ENCODE results near the gene FOXN3.

FOXN3 gene

DNA sequence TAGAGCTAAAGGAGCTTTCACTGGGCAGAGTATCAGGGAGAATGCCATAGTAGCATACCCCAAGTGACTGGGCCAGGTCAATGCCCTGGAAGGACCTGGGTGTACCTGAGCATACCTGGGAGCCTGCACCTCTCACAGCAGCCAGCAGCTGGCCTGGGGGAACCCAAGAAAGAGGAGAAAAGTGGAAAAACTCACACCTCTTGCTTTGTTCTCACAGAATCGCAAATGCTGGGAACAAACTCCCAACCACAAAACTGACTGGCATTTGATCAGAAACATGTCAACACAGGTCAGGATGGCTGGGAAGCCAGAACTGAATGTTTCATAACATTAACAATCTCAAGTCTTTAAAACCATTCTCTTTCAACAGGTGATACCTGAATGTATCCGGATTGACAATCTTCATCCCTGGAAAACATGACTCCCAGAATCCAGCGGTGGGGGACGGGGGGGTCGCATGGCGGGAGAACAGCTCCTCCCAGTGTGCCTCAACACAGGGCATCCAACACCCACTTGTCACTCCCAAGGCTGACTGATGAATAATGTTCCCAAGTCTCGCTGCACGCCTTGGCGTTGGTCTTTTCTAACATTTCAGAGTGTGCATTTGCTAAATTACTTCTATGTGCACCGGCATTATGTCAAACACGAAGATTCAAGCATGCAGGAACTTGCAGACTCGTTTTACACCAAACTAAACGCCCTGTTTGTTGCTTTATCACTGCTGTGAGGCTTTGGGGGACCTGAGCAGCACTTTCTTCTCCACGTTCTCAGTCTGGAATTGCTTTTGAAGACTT, 7.9 kb downstream of the FOXN3 start:
- DNase-seq (ENCODE audit: low spot score), result no peak

DNA sequence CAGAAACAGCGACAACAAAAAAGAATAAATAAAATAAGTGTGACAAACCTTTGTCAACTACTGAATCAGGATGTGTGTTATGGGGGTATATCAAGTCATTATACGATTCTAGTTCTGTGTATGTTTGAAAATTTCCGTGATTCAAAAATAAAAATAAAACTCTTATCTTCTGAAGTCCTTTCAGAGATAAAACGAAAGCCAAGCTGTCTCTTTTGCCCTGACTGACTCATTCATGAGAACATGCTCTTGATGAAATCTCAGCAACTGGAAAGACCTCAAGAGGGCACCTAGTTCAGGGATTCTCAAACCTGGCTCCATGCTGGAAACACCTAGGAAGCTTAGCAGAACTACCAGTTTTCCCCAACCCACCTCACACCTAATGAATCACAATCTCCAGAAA, 9.2 kb downstream of the FOXN3 start:
- no peak for DNase-seq (ENCODE audit: low spot score)

DNA sequence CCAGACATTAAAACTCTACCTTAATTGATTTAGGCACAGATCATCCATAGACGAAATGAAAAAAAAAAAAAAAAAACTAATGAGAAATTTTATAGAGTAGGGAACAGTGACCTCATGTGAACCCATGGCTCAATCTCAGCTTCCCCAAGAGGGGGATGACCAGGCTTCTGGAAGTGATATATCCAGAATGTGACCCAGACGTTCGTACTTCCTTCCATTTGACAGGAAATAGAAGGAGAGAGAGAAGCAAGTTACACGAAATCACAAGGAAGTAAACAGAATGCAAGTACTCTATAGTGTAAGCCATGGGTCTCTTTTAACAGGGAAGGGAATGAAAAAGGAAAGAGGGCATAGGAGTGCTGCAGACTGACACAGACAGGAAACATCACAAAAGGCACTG, 10.1 kb downstream of the FOXN3 start:
- DNase-seq (ENCODE audit: low spot score), result no peak

DNA sequence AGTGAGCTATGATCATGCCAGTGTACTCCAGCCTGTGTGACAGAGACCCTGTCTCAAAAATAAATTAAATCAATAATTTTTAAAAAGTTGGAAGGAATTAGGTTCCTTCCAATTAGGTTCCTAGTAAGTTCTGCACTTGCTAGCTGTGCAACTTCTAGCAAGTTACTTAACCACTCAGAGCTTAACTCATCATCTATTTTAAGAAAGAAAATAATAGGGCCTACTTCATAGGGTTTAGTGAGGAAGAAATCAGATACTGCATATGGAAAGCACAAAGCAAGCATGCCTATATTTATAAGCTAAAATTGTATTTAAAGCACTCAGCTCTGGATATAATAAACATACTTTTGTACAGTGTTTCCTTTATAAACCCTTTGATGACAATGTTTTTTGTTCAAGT, 10.7 kb downstream of the FOXN3 start:
- no peak for DNase-seq (ENCODE audit: low spot score)

DNA sequence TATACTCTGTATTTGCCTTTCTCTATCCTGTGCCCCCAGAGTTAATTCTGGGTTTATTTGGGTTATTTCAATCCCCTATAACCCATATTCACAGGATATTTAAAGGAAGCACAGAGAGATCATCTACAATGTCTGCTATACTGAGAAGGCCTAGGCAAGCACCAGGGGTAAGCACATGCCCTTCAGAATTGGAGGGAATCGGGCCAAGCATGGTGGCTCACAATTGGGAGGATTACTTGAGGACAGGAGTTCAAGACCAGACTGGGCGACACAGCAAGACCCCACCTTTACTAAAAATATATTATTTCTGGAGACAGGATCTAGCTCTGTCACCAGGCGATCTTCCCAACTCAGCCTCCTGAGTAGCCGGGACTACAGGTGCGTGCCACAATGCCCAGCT, 11.3 kb downstream of the FOXN3 start:
- DNase-seq (ENCODE audit: low spot score), result no peak

DNA sequence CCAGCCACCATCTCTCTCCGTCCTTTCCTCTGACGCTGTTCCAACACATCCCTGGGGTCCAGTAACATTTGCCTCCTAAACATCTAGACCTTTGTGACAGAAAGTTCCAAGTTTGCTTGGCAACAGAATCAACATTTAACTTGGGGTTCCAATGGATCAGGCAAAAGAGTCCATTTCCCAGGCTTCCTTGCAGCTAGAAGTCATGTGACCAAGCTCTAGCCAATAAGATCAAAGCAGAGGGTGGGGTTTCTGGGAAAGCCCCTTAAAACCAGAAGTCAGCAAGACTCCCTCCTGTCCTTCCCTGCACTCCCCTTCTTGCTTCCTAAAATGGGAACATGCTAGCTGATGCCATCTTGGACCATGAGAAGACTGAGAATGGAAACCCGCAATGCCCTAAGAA, 14.7 kb downstream of the FOXN3 start:
- no peak for DNase-seq (ENCODE audit: low spot score)

DNA sequence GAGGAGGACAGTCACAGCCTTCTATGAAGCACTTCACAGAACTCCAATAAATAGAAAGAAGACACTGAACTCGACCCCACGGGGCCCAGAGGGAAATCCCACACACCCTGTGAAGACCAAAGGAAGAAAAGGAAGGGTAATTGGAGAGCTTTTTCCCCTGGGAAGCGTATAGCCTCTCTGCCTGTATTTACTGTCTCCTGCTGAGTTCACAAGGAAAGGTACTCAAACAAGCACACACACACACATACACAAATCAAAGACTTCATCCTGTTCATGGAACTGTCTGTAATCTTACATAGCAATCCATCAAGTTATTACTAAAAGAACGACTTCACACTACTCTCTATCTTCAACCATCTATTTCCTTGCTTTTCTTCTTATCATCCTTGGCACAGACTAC, 15.3 kb downstream of the FOXN3 start:
- DNase-seq (ENCODE audit: low spot score), result no peak

DNA sequence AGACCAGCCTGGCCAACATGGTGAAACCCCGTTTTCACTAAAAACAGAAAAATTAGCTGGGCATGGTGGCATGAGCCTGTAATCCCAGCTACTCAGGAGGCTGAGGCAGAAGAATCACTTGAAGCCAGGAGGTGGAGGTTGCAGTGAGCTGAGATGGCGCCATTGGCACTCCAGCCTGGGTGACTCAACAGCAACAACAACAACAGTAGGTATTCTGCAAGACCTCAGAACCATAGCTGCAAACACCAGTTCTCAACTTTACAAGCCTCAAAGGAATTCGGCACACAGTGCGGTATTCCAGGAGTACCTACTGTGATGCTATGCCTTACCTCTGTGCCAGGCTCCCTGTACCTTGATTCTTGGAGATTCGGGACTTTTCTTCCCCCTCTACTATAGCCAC, 15.8 kb downstream of the FOXN3 start:
- DNase-seq (ENCODE audit: low spot score), result no peak

DNA sequence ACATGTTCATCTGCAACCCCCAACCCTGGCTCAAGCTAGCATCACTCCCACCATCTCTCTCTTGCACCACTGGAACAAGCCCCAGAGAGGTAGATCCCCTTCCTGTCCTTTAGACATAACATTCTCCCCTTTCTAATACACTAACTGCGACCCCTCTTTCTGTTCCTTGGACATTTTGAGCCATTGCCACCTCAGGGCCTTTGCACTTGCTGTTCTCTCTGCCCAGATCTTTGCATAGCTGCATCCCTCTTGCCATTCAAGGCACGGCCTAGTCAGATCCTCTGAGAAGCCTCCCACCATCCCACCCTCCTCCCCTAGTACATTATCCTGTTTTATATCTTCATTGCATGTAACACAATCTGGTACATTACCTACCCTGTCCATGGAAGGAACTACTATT, 16.5 kb downstream of the FOXN3 start:
- DNase-seq (ENCODE audit: low spot score), result no peak

DNA sequence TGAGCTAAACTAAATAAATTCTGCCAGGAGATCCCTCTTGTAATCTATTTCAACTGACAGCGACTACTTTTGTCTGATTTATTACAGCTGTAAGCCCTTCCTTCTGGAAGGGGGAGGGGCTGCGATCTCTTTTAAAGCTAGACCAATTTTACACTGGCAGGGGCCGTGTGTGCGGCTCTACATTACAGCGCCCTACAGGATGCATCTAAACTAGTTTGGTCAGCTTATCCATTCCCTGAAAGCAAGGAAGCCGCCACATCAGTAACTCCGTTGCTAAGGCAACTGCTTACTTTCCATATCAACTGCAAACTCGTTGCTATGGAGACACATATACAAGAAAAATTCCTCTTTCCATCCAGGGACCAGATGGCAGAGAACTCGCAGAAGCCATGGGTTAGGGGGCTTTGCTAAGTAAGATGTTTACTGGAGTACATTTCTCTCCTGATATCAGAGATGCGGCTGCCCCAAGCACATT, 17.4 kb downstream of the FOXN3 start:
- DNase-seq (ENCODE audit: low spot score), result no peak

DNA sequence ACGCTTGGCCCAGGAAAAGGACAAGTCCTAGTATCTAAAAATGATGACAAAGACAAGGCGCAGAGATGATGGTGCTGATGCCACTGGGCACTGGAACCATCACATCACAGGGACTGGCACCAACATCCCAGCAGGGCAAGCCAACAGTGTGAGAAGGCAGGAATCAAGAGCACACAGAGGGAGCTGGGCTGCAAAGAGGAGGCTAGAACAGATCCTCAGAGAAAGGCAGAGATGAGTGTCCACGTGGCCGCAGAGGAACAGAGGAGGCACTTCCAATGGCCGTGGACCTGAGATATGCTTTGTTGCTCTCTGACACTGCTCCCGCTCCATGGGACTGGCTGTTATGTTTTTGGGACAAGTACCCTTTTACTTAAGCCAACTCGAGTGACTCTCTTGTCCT, 17.9 kb downstream of the FOXN3 start:
- DNase-seq (ENCODE audit: low spot score), result no peak

DNA sequence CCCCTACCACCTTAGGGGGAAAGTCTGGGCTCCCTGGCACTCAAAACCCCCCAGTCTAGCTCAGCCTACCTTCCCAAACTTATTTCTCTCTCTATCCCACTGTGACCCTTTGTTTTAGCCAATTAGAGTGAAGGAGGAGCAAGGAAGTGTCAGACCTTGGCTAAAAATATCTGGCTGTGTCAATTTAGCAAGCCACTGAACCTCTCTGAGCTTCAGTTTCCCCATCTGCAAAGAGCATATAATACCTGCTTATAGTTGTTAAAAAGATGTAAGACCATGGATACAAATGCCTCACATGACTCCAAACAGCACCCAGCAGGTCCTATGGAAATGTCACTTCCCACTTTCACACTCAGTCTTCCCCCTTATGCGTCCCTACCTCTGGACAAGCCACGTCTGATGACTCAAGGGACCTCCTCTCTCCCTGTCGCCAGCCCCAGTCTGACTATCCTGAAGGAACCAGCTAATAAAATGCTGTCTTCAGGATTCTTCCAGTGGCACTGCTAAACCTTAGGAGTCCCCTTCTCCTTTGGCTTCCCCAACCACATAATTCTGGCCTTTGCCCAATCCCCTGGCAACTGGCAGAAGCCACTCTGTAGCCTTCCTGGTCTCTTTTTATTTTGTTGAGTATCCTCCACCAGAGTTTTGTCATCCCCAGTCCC, 19.3 kb downstream of the FOXN3 start:
- DNase-seq (ENCODE audit: low spot score), result no peak

DNA sequence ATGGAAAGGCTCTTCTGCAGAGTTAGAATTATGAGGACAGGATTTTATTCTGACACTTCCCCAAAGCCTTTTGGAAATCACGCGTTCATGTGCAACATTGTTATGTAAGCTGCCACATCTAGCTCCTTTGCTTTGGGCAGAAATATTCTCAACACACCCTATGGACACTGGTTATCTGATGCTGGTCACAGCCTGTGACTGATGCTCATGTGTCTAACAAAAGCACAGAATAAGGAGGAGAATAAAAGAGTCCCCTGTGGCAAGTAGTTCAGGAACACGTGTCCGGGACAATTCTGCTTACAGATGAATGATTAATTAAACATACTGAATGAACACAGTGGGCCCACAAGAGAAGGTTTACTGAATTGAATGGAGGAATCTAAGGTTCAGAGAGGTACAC, 22.1 kb downstream of the FOXN3 start:
- DNase-seq (ENCODE audit: low spot score), result no peak

DNA sequence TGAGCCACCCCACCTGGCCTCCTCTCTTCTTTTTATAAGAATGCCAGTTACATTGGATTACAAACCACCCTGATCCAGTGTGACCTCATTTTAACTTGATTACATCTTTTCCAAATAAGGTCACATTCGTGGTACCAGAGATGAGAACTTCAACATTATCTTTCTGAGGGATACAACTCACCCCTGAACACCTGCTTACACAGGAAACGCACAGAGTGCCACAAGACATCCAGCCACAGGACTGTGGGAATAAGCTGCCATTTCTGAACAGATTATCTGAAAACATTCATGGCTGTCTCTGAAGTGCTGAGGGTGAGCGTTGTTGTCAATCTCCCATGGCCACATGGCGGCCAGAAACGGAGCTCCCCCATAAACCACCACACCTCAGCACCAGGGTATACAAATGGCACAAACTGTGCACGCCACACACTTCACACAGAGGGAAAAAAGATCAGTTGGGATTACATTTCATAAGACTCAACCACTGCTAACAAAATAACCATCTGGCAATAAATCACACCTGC, 23.7 kb downstream of the FOXN3 start:
- DNase-seq (ENCODE audit: low spot score), result no peak

DNA sequence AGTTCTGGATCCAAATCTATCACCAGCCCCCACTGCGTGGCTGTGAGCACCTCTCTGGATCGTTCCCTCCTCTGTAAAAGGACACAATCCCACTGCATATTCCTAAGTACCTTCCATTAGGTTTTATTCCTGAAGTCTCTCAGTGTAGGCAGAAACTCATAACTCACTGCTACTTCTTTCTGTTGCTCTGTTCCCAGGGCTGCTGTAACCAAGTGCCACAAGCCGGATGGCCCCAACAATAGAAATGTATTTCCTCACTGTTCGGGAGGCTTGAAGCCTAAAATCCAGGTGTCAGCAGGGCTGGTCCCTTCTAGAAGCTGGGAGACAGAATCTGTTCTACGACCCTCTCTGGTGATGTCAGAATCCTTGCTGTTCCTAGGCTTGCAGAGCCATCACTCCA, 24.9 kb downstream of the FOXN3 start:
- no peak for DNase-seq (ENCODE audit: low spot score)

DNA sequence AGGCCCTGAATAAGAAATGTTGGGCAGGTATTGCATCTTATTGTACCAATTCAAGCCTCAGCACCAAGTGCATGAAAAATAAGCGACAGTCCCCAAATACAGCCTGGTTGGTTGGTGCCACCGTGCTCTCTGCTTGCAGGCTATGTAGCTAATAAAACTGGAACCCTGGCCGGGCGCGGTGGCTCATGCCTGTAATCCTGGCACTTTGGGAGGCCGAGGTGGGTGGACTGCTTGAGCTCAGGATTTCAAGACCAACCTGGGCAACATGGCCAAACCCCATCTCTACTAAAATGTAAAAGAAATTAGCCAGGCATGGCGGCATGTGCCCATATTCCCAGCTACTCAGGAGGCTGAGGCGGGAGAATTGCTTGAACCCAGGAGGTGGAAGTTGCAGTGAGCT, 25.5 kb downstream of the FOXN3 start:
- DNase-seq (ENCODE audit: low spot score), result no peak

DNA sequence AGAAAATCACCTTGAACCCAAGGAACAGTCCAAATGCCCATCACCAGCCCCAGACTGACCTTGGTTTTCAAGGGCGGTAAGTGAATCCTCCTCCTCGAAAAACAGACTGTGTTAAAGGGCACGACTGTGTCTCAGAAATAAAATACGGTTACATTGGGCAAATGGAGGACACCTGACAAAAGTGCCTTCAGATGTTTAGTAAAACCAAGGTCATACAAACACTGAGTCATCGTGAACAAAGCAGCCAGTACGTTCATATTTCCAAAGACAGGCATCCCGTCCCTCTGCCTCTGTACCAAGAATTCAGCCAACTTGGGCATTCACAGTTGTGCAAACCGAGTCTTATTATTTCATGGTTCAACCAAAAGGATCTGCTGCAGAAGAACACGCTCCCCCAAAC, 25.9 kb downstream of the FOXN3 start:
- DNase-seq (ENCODE audit: low spot score), result no peak

DNA sequence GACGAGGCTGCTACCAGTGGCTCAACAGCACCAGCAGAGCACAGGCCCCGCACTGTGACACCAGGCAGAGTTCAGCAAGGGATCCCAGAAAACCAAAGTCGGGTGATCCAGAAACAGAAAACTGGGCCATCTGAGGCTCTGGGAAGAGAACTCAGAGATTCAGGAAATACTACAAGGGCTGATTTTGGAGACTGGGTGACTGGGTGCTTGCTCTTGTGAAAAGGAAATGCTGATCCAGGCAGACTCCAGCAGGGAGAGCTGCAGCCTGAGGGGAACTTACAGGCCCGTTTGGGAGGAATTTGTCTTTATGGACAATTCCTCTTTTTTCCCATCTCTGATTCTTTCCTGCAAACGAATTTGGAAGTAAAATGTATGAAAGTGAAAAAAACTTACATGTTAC, 28.2 kb downstream of the FOXN3 start:
- DNase-seq (ENCODE audit: low spot score), result no peak

DNA sequence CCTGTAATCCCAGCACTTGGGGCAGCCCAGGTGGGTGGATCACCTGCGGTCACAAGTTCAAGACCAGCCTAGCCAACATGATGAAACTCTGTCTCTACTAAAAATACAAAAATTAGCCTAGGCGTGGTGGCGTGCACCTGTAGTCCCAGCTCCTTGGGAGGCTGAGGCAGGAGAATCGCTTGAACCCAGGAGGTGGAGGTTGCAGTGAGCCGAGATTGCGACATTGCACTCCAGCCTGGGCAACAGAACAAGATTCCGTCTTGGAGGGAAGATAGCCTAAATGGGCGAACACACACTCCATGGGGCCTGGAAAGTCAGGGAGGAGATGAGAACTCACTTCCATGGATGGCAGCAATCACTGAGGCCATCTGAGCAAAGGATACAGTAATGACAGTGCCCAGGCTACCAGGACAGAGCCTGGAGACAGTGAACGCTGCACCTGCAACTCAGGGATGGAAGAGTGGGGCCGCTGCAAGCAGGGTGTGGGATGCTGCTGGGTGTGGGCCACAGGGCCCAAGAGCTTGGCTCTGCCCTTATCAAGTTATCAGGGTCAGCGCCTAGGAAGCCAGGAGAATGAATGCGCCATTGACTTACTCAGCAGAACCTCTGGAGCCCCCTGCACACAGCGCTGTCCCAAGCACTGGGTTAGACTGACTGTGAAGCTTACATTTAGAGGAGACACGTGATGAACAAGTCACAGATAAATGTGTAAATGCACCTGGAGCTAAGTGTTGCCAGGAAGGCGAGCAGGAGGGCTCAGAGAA, 28.9 kb downstream of the FOXN3 start:
- no peak for DNase-seq (ENCODE audit: low spot score)

DNA sequence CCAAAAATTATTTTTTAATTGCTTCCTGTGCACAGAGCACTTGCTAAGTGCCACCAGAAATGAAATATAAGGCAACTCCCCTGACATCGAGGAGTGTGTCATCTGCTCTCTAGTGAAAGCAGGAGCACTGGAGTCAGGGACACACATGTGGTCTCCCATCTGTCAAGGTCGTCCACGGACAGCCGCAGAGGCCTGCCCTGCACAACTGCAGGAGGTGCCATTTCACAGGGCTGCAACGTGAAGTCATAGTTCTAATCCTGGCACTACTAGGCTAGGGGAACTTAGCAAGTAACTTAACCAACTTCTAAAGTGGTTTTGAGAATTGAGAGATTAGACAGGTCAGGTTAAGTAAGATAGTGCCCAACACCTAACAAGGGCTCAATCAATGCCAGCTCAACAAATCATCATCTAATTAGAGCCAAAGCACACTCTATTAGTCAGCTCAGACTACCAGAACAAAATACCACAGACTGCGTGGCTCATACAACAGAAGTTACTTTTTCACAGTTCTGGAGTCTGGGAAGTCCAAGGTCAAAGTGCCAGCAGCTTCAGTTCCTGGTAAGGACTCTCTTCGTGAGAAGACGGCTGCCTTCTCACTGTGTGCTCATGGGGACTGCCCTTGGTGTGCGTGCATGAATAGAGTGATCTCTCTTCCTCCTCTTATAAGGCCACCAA, 30.7 kb downstream of the FOXN3 start:
- DNase-seq (ENCODE audit: low spot score), result no peak

DNA sequence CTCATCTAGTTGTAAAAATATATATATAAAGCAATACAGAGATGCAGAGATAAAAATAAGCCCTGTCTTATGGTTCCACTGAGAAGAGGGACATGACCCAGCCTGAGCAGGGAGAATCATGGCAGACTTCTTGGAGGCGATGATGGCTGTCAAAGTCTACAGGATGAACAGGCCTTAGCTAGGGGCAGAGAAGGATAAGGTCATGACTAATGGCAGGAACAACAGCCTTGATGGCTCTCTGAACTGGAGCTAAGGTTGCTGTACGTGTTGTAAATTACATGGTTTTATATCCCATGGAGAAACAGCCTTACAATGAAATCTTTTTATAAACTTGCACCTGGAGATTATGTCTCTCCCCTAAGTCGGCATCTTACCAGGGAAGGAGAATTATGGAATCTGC, 32.4 kb downstream of the FOXN3 start:
- DNase-seq (ENCODE audit: low spot score), result no peak

DNA sequence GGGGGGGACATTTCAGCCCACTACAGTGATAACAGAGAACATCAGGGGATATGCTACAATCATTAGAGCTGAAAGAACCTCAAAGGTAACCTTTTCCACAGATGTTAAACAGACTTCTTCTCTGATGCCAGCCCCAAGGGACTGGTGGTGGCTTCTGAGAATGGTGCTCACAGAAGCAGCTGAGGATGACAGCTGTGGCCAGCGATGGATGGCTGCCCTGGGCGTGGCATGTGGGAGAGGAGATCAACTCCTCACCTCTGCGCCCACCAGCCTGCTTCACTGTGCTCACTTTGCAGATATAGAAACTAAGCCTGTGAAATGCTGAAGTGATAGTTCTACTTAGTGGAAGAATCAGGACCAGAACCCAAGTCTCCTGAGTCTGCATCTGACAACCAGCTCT, 33.0 kb downstream of the FOXN3 start:
- DNase-seq (ENCODE audit: low spot score), result no peak

Measured in CD4-positive, alpha-beta T cell treated with Interleukin-6 at 100 ng/mL for 8 hours (primary cell).